ENCODE results near the gene EDIL3. TPM values are rescaled to one million over a fixed set of nuclear protein-coding genes. Genes with fewer than 3 reads are reported as not detected.
A peak's percentile ranks its signal among the peaks of the same experiment; 100 is the strongest.

The EDIL3 gene
- total RNA-seq, 2 donors from 2014 or later, result not detected

- Mint-ChIP-seq H3K4me1 (peaks cover 4% of the 10 kb centered on the region), H3K4me3 (no peak overlapping the region), H3K9me3 (no peaks in the 10 kb centered on the region), H3K27ac (no peak overlapping the region), H3K36me3 (ENCODE audit: low read depth) (peaks cover 5% of the 10 kb centered on the region), H3K27me3 (peaks cover 32% of the 10 kb centered on the region)
- ATAC-seq (replicated peaks), result no peak
Observed at GRCh38 chr5:84383816-84384603, 670 bp downstream of the EDIL3 start.

DNA sequence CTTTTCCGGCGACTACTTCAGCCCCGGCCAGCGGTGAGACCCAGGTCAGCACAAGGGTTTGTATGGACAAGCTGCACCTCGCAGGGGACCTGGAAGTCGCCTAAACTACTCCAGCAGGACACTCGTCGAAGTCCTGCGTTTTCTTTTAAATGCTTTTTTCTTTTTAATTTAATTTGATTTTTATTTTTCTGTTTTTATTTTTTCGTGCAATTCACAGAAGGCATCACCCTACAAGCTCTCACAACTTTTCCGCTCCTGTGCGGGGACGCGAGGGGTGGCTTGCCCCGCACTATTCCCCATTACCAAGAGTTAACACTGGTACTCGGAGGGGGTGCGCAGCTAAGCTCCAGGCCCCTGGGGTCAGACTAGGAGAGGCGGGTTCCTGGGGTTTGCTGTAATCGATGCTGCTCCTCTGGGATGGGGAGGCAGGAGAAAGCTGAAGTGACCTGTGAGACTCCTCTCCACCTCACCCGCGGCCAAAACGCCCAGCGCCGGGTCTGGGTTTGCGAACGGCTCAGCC lies 1.3 kb downstream of the EDIL3 start:
- no peak overlapping the region for H3K27ac Mint-ChIP-seq
- H3K4me3 Mint-ChIP-seq, result no peak overlapping the region
- peaks cover 4% of the 10 kb centered on the region for H3K4me1 Mint-ChIP-seq
- peaks cover 5% of the 10 kb centered on the region for H3K36me3 Mint-ChIP-seq (ENCODE audit: low read depth)
- H3K27me3 Mint-ChIP-seq, result peaks cover 32% of the 10 kb centered on the region
- no peak for ATAC-seq (replicated peaks)
- no peaks in the 10 kb centered on the region for H3K9me3 Mint-ChIP-seq

DNA sequence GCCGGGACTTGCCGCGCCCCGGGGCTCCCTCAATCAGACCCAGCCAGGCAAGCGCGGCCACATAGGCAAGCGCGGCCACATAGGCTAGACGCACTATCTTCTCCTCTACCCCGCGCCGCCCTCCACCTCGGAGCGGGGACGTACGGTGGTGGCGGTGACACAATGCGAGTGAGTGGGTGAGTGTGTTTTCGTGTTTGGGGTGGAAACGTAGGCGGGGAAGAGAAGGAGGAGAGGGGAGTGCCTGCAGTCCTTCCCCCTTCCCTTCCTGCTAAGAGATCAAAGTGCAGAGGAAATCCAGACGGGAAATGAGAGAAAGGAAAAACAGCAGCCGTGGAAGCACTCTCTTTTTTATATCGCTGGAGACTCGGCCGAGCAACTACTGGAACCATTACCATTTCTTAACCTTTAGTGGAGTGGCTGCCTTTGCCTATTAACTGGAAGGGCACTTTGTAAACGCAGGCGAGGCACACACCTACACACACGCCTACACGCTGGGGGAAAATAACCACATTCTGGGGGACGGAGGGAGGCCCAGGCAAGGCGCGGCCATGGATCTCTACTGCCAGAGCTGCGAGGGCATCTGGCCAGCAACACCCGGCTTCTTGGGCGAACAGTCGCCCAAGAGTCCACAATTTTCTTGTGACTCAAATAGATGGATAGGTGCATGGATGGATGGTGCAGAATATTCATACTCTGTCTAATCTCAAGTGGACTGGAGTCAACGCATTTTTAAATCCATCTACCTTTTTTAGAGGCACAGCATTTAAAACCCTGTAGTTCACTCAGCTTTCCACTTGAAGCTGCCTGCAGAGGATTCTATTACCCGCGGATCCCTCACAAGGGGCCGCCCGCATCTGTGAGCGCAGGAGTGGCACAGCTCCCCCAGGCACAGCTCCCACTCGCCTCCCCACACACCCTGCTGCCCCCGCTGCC lies 2.1 kb downstream of the EDIL3 start:
- peaks cover 32% of the 10 kb centered on the region for H3K27me3 Mint-ChIP-seq
- H3K4me3 Mint-ChIP-seq, result peak overlapping the region; percentile 6
- H3K4me1 Mint-ChIP-seq, result peaks cover 4% of the 10 kb centered on the region
- ATAC-seq (replicated peaks), result no peak
- no peaks in the 10 kb centered on the region for H3K9me3 Mint-ChIP-seq
- H3K36me3 Mint-ChIP-seq (ENCODE audit: low read depth), result peaks cover 5% of the 10 kb centered on the region
- H3K27ac Mint-ChIP-seq, result no peak overlapping the region

- ATAC-seq (replicated peaks), result no peak
- peaks cover 4% of the 10 kb centered on the region for H3K4me1 Mint-ChIP-seq
- H3K27me3 Mint-ChIP-seq, result peaks cover 32% of the 10 kb centered on the region
- peaks cover 5% of the 10 kb centered on the region for H3K36me3 Mint-ChIP-seq (ENCODE audit: low read depth)
- peak overlapping the region; percentile 6 for H3K4me3 Mint-ChIP-seq
- H3K9me3 Mint-ChIP-seq, result no peaks in the 10 kb centered on the region
- no peak overlapping the region for H3K27ac Mint-ChIP-seq
Observed at GRCh38 chr5:84381502-84382362, 2.9 kb downstream of the EDIL3 start.

GRCh38 chr5:84379749-84380148 lies 4.9 kb downstream of the EDIL3 start:
- no peak overlapping the region for H3K27ac Mint-ChIP-seq
- H3K9me3 Mint-ChIP-seq, result no peaks in the 10 kb centered on the region
- H3K4me1 Mint-ChIP-seq, result peaks cover 4% of the 10 kb centered on the region
- no peak for ATAC-seq (replicated peaks)
- H3K27me3 Mint-ChIP-seq, result peaks cover 17% of the 10 kb centered on the region
- H3K36me3 Mint-ChIP-seq (ENCODE audit: low read depth), result no peaks in the 10 kb centered on the region
- H3K4me3 Mint-ChIP-seq, result no peak overlapping the region

GRCh38 chr5:84378961-84379360 lies 5.7 kb downstream of the EDIL3 start:
- Mint-ChIP-seq H3K27me3 (peaks cover 13% of the 10 kb centered on the region), H3K27ac (no peak overlapping the region), H3K36me3 (ENCODE audit: low read depth) (no peaks in the 10 kb centered on the region), H3K9me3 (peaks cover under 1% of the 10 kb centered on the region), H3K4me1 (peaks cover 4% of the 10 kb centered on the region), H3K4me3 (no peak overlapping the region)
- ATAC-seq (replicated peaks), result no peak

- no peak for ATAC-seq (replicated peaks)
- H3K9me3 Mint-ChIP-seq, result peaks cover 6% of the 10 kb centered on the region
- H3K27ac Mint-ChIP-seq, result no peak overlapping the region
- H3K36me3 Mint-ChIP-seq (ENCODE audit: low read depth), result no peaks in the 10 kb centered on the region
- H3K4me3 Mint-ChIP-seq, result no peak overlapping the region
- H3K4me1 Mint-ChIP-seq, result peaks cover 4% of the 10 kb centered on the region
- H3K27me3 Mint-ChIP-seq, result peaks cover 13% of the 10 kb centered on the region
Observed at GRCh38 chr5:84378420-84378819, 6.3 kb downstream of the EDIL3 start.

GRCh38 chr5:84376346-84376745 lies 8.3 kb downstream of the EDIL3 start:
- no peaks in the 10 kb centered on the region for H3K27me3 Mint-ChIP-seq
- no peak overlapping the region for H3K4me3 Mint-ChIP-seq
- ATAC-seq (replicated peaks), result no peak
- H3K36me3 Mint-ChIP-seq (ENCODE audit: low read depth), result no peaks in the 10 kb centered on the region
- H3K27ac Mint-ChIP-seq, result no peak overlapping the region
- no peaks in the 10 kb centered on the region for H3K4me1 Mint-ChIP-seq
- H3K9me3 Mint-ChIP-seq, result peaks cover 11% of the 10 kb centered on the region

- Mint-ChIP-seq H3K4me1 (no peaks in the 10 kb centered on the region), H3K9me3 (peaks cover 11% of the 10 kb centered on the region), H3K36me3 (ENCODE audit: low read depth) (no peaks in the 10 kb centered on the region), H3K27ac (no peak overlapping the region), H3K27me3 (no peaks in the 10 kb centered on the region), H3K4me3 (no peak overlapping the region)
- no peak for ATAC-seq (replicated peaks)
Observed at GRCh38 chr5:84374568-84374967, 10.1 kb downstream of the EDIL3 start.

- no peaks in the 10 kb centered on the region for H3K4me1 Mint-ChIP-seq
- H3K9me3 Mint-ChIP-seq, result peaks cover 11% of the 10 kb centered on the region
- H3K4me3 Mint-ChIP-seq, result no peak overlapping the region
- H3K36me3 Mint-ChIP-seq (ENCODE audit: low read depth), result no peaks in the 10 kb centered on the region
- no peak overlapping the region for H3K27ac Mint-ChIP-seq
- no peaks in the 10 kb centered on the region for H3K27me3 Mint-ChIP-seq
- ATAC-seq (replicated peaks), result no peak
Observed at GRCh38 chr5:84373506-84373905, 11.2 kb downstream of the EDIL3 start.

GRCh38 chr5:84372066-84372695 lies 12.5 kb downstream of the EDIL3 start:
- no peaks in the 10 kb centered on the region for H3K36me3 Mint-ChIP-seq (ENCODE audit: low read depth)
- no peaks in the 10 kb centered on the region for H3K4me1 Mint-ChIP-seq
- peaks cover 11% of the 10 kb centered on the region for H3K9me3 Mint-ChIP-seq
- no peak overlapping the region for H3K4me3 Mint-ChIP-seq
- H3K27me3 Mint-ChIP-seq, result no peaks in the 10 kb centered on the region
- no peak for ATAC-seq (replicated peaks)
- no peak overlapping the region for H3K27ac Mint-ChIP-seq

GRCh38 chr5:84370176-84370575 lies 14.5 kb downstream of the EDIL3 start:
- H3K27ac Mint-ChIP-seq, result no peak overlapping the region
- H3K36me3 Mint-ChIP-seq (ENCODE audit: low read depth), result no peaks in the 10 kb centered on the region
- H3K4me3 Mint-ChIP-seq, result no peak overlapping the region
- ATAC-seq (replicated peaks), result no peak
- no peaks in the 10 kb centered on the region for H3K4me1 Mint-ChIP-seq
- H3K9me3 Mint-ChIP-seq, result peaks cover 11% of the 10 kb centered on the region
- no peaks in the 10 kb centered on the region for H3K27me3 Mint-ChIP-seq

- no peaks in the 10 kb centered on the region for H3K36me3 Mint-ChIP-seq (ENCODE audit: low read depth)
- peaks cover 4% of the 10 kb centered on the region for H3K9me3 Mint-ChIP-seq
- H3K27ac Mint-ChIP-seq, result no peak overlapping the region
- no peaks in the 10 kb centered on the region for H3K4me1 Mint-ChIP-seq
- no peak overlapping the region for H3K4me3 Mint-ChIP-seq
- no peaks in the 10 kb centered on the region for H3K27me3 Mint-ChIP-seq
- ATAC-seq (replicated peaks), result no peak
Observed at GRCh38 chr5:84364043-84364442, 20.6 kb downstream of the EDIL3 start.

Data from activated T-helper 17 cell treated with anti-CD3 and anti-CD28 coated beads, Interleukin-2, amount 50 U/mL, for 72 hours (primary cell).